AG09309 (cell line): ENCODE data around the gene VAPA.

Source experiments
- DNase-seq: peaks from one replicate; pipeline ENCODE4 v3.0.0-alpha.2; 2010; ENCODE audit warnings: low read depth
- H3K4me3 ChIP-seq: 2 replicates; pipeline ENCODE4 v1.5.1; 2011; ENCODE audit warnings: mild to moderate bottlenecking, low read depth, low read length, moderate library complexity; ENCODE audit not compliant: control insufficient read depth
- CTCF ChIP-seq: IDR thresholded peaks from 2 replicates; pipeline ENCODE4 v1.5.1; 2011; ENCODE audit warnings: mild to moderate bottlenecking, low read depth, low read length, inconsistent platforms; ENCODE audit not compliant: insufficient read depth, control insufficient read depth; ENCODE audit errors: missing control alignments

VAPA gene

GRCh38 chr18:9933865-9934264 is 20.0 kb downstream of the VAPA start:
- no peak for DNase-seq
- no peak for TF ChIP-seq CTCF

GRCh38 chr18:9934274-9934673 is 20.5 kb downstream of the VAPA start:
- no peak overlapping the region for H3K4me3 ChIP-seq
- no peak for DNase-seq
- TF ChIP-seq CTCF = no peak

More at GRCh38 chr18:9933865-9934264, 20.0 kb downstream of the VAPA start:
- H3K4me3 ChIP-seq = no peak overlapping the region

GRCh38 chr18:9941103-9941502 is 27.3 kb downstream of the VAPA start:
- no peak for TF ChIP-seq CTCF
- DNase-seq = no peak
- H3K4me3 ChIP-seq = no peak overlapping the region

- no peak for DNase-seq
- no peak for TF ChIP-seq CTCF
- no peak overlapping the region for H3K4me3 ChIP-seq
These were observed 27.8 kb downstream of the VAPA start for GRCh38 chr18:9941660-9942059.

DNA sequence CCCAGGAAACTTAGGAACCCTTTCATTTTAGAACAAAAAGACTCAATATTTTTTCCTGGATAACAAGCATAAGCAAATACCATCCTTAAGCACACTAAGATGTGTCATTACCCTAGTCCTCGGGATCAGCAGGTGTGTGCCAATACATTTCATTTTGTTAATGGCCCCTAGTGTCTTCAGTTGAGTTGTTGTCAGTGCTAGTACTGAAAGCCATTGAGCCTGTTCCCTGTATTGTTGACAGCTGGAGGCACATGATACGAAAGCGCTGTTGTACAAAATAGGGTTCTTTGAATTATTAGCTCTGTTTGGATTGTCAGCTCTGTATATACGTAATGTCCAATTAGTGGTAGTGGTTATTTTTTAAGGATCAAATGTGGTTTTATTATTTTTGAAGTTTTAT is 29.5 kb downstream of the VAPA start:
- TF ChIP-seq CTCF = no peak
- no peak for DNase-seq

GRCh38 chr18:9944805-9945204 is 31.0 kb downstream of the VAPA start:
- no peak for DNase-seq
- TF ChIP-seq CTCF = no peak
- no peak overlapping the region for H3K4me3 ChIP-seq

More for the DNA sequence above, 29.5 kb downstream of the VAPA start:
- no peak overlapping the region for H3K4me3 ChIP-seq

- DNase-seq = no peak
- TF ChIP-seq CTCF = no peak
- no peak overlapping the region for H3K4me3 ChIP-seq
These were observed 33.0 kb downstream of the VAPA start for GRCh38 chr18:9946831-9947230.
